Endothelial cell (in vitro differentiated cells): ENCODE results near the gene DDOST. TPM values are rescaled to one million over a fixed set of nuclear protein-coding genes. Genes with fewer than 3 reads are reported as not detected.
"Not testable (repeated sequence)": the region's sequence is repeated elsewhere in the genome, so short reads cannot be mapped to it uniquely, and the experiment has no call there.

ENCODE experiments used
- DNase-seq: peaks from one replicate; pipeline ENCODE4 v3.0.0; 2021; ENCODE audit warnings: low spot score
- H3K27ac Mint-ChIP-seq: one replicate; pipeline ENCODE4 v1.8.0; 2021; ENCODE audit warnings: mixed read lengths, inconsistent platforms; ENCODE audit not compliant: unreplicated experiment
- H3K27me3 Mint-ChIP-seq: one replicate; pipeline ENCODE4 v1.8.0; 2021; ENCODE audit warnings: mild to moderate bottlenecking, moderate library complexity, mixed read lengths, inconsistent platforms; ENCODE audit not compliant: unreplicated experiment
- H3K36me3 Mint-ChIP-seq: one replicate; pipeline ENCODE4 v1.8.0; 2021; ENCODE audit warnings: mild to moderate bottlenecking, low read depth, mixed read lengths, inconsistent platforms; ENCODE audit not compliant: unreplicated experiment
- H3K4me1 Mint-ChIP-seq: one replicate; pipeline ENCODE4 v1.8.0; 2021; ENCODE audit warnings: mild to moderate bottlenecking, mixed read lengths, inconsistent platforms; ENCODE audit not compliant: unreplicated experiment
- H3K4me3 Mint-ChIP-seq: one replicate; pipeline ENCODE4 v1.8.0; 2021; ENCODE audit warnings: mild to moderate bottlenecking, mixed read lengths, inconsistent platforms; ENCODE audit not compliant: unreplicated experiment
- H3K9me3 Mint-ChIP-seq: one replicate; pipeline ENCODE4 v1.8.0; 2021; ENCODE audit warnings: mixed read lengths, inconsistent platforms; ENCODE audit not compliant: unreplicated experiment
- CTCF ChIP-seq: fragments of 200-600 bp; sonication (generic); IDR thresholded peaks from one replicate; pipeline ENCODE4 v1.5.0; 2021; ENCODE audit warnings: antibody characterized with exemption; ENCODE audit not compliant: unreplicated experiment
- total RNA-seq: library from RNA; stranded (reverse); fragmentation: NEBNext Ultra II Directional; extraction: Animal tissue kit (Norgen Biotek cat#: 25700); gene quantifications from one replicate; pipeline ENCODE4 v1.2.1, GENCODE V29; 2021; ENCODE audit not compliant: unreplicated experiment

DDOST gene
- total RNA-seq, 1 donor from 2014 or later: 235 TPM

GRCh38 chr1:20611652-20612051 is 49.5 kb downstream of the DDOST start:
- no peak for TF ChIP-seq CTCF
- peaks cover 2% of the 10 kb centered on the region for H3K27me3 Mint-ChIP-seq
- no peaks in the 10 kb centered on the region for H3K36me3 Mint-ChIP-seq
- no peak overlapping the region for H3K27ac Mint-ChIP-seq
- no peak for DNase-seq
- no peak overlapping the region for H3K4me3 Mint-ChIP-seq
- H3K9me3 Mint-ChIP-seq: no peaks in the 10 kb centered on the region
- no peaks in the 10 kb centered on the region for H3K4me1 Mint-ChIP-seq

- DNase-seq: no peak
- no peaks in the 10 kb centered on the region for H3K4me1 Mint-ChIP-seq
- no peak overlapping the region for H3K4me3 Mint-ChIP-seq
- no peak for TF ChIP-seq CTCF
- H3K9me3 Mint-ChIP-seq: no peaks in the 10 kb centered on the region
- peaks cover 2% of the 10 kb centered on the region for H3K27me3 Mint-ChIP-seq
- no peak overlapping the region for H3K27ac Mint-ChIP-seq
- H3K36me3 Mint-ChIP-seq: no peaks in the 10 kb centered on the region
Observed at GRCh38 chr1:20610970-20611369, 50.2 kb downstream of the DDOST start.

GRCh38 chr1:20609541-20609940 is 51.6 kb downstream of the DDOST start:
- TF ChIP-seq CTCF: no peak
- H3K9me3 Mint-ChIP-seq: no peaks in the 10 kb centered on the region
- H3K27ac Mint-ChIP-seq: no peak overlapping the region
- H3K4me1 Mint-ChIP-seq: peaks cover 3% of the 10 kb centered on the region
- no peaks in the 10 kb centered on the region for H3K36me3 Mint-ChIP-seq
- no peak for DNase-seq
- peaks cover 2% of the 10 kb centered on the region for H3K27me3 Mint-ChIP-seq
- H3K4me3 Mint-ChIP-seq: no peak overlapping the region

GRCh38 chr1:20606801-20607570 is 54.2 kb downstream of the DDOST start:
- H3K4me1 Mint-ChIP-seq, H3K27me3 Mint-ChIP-seq, H3K9me3 Mint-ChIP-seq, H3K4me3 Mint-ChIP-seq, H3K27ac Mint-ChIP-seq, DNase-seq, H3K36me3 Mint-ChIP-seq: not testable (repeated sequence)

- Mint-ChIP-seq H3K36me3 (no peaks in the 10 kb centered on the region), H3K27me3 (peaks cover 3% of the 10 kb centered on the region), H3K27ac (no peak overlapping the region), H3K4me3 (no peak overlapping the region), H3K4me1 (peaks cover 4% of the 10 kb centered on the region), H3K9me3 (no peaks in the 10 kb centered on the region)
- no peak for DNase-seq
- no peak for TF ChIP-seq CTCF
Observed at GRCh38 chr1:20604678-20605077, 56.5 kb downstream of the DDOST start.
